GM18907 (cell line): ENCODE measurements around the gene SPRYD3.
"Not testable (repeated sequence)": the region's sequence is repeated elsewhere in the genome, so short reads cannot be mapped to it uniquely, and the experiment has no call there.

ENCODE experiments used
- ATAC-seq: cut with Tn5 transposase; IDR thresholded peaks from one replicate; pipeline ENCODE4 v1.9.1; 2021; ENCODE audit warnings: mild to moderate bottlenecking, moderate library complexity; ENCODE audit not compliant: unreplicated experiment

Gene SPRYD3

GRCh38 chr12:53036802-53037201 is 42.4 kb downstream of the SPRYD3 start:
- no peak for ATAC-seq

- no peak for ATAC-seq
These were observed 44.7 kb downstream of the SPRYD3 start for GRCh38 chr12:53034459-53034858.

- ATAC-seq = not testable (repeated sequence)
These were observed 45.4 kb downstream of the SPRYD3 start for GRCh38 chr12:53033832-53034231.

- ATAC-seq = no peak
These were observed 47.6 kb downstream of the SPRYD3 start for GRCh38 chr12:53031616-53032015.

- not testable (repeated sequence) for ATAC-seq
These were observed 52.2 kb downstream of the SPRYD3 start for GRCh38 chr12:53027014-53027413.

GRCh38 chr12:53025250-53025649 is 53.9 kb downstream of the SPRYD3 start:
- ATAC-seq = no peak

GRCh38 chr12:53014709-53015108 is 64.5 kb downstream of the SPRYD3 start:
- no peak for ATAC-seq
